HG02623 (cell line): Measurements from ENCODE around the gene FBXL14.

ENCODE experiments used
- ATAC-seq: cut with Tn5 transposase; IDR thresholded peaks from one replicate; pipeline ENCODE4 v1.9.1; 2021; ENCODE audit warnings: moderate library complexity; ENCODE audit not compliant: unreplicated experiment

Gene FBXL14

DNA sequence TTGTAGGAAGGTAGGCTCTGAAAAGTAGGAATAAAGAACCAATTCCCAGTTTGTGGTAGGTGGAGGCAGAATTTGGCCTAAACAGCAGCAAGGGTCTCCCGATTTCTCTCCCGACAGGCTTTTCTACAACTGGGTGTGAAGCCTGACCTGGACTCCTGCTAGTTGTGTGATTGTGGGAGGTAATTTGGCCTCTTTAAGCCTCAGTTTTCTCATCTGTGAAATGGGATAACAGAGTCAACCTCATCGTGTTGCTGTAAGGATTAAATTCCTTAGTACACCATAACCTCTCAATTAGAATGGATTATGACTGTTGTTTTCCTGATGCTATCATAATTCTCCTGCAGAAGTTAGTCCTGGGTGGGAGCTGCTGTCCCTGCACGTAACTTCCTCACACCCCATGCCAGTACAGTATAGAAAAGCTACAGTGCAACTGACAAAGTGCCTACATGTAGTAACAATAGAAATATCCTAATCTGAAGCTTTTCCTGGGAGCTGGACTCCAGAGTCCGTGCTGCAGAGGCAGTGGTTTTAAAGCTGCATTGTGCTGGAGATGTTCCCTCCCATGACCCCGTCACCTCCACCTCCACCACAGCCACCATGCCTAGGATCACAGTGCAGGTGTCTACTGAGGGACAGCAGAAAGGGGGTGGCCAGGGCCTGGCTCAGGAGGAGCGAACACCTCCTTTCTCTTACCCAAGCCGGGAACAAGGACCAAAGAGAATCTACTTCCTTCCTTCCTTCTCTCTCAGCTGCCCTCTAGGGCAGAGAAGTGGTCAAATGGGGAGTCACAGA lies 76.5 kb downstream of the FBXL14 start:
- no peak for ATAC-seq

DNA sequence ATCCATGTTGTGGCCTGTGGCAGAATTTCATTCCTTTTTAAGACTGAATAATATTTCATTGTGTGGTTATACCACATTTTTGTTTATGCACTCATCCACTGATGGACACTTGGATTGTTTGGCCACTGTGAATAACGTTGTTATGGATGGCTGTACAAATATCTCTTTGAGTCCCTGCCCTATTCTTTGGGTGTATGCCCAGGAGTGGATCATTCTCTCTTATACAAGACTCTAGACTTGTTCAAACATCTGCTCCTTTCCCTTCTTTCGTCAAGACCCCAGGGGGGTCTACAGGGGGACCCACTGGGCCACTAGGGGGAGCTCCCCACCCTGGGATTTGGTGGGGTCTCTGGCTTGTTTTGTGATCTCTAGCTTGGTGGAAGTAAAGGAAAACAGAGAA lies 77.4 kb downstream of the FBXL14 start:
- ATAC-seq: no peak
